Erythroblast (primary cell): ENCODE results near the gene DDX3Y.

Experiments used
- GATA1 ChIP-seq: IDR thresholded peaks from 2 replicates; pipeline ENCODE4 v1.6.1; 2011; ENCODE audit warnings: low read depth, mild to moderate bottlenecking, control low read depth, low read length, moderate library complexity
- POLR2A ChIP-seq: IDR thresholded peaks from 2 replicates; pipeline ENCODE4 v1.6.1; 2011; ENCODE audit warnings: mild to moderate bottlenecking, low read length

GRCh38 chrY:12928043-12928442 lies 23.4 kb downstream of the DDX3Y start:
- no peak for TF ChIP-seq POLR2A
- TF ChIP-seq GATA1: no peak
